Activated CD8-positive, alpha-beta memory T cell treated with anti-CD3 and anti-CD28 coated beads, Interleukin-2, amount 50 U/mL, for 48 hours (primary cell): Measurements from ENCODE around the gene NEB.
"Not testable (repeated sequence)": the region's sequence is repeated elsewhere in the genome, so short reads cannot be mapped to it uniquely, and the experiment has no call there.

ENCODE experiments used
- DNase-seq: peaks from one replicate; pipeline ENCODE4 v3.0.0-alpha.2; 2020

NEB gene

DNA sequence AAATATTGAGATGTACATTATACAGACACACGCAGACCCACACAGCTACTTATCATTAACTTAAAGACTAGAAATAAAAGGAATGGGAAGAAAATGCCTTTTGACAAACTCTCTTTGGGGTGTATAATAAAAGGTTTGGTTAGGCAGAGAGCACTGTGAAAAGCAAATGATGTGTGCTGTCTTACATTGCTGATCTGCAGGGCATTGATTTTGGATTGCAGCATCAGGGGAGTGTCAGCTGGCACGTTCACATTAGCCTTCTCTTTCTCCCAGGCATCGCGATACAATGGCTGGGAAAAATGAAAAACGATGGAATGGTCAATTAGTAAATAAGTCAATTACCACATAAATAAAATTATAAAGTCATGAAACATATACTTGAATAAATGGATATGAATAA, 131.9 kb downstream of the NEB start:
- DNase-seq = not testable (repeated sequence)

DNA sequence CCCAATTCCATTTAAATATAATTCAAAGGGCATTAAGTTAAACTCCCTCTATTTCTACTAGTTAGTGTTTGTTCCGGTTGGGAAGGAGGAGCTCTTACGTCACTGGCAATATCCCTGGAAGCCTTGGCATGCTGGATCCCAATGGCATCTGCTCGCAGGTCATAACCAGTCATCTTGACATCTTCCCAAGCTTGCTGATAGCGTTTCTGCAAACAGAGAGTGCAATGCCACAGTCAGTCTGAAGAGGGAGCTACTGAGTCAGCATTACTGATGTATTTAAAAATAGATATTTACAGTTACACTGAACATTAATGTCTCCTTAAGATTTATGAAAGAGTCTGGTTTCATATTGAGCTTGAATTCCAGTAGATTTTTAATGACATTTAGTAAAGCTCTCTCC, 132.5 kb downstream of the NEB start:
- DNase-seq = not testable (repeated sequence)

DNA sequence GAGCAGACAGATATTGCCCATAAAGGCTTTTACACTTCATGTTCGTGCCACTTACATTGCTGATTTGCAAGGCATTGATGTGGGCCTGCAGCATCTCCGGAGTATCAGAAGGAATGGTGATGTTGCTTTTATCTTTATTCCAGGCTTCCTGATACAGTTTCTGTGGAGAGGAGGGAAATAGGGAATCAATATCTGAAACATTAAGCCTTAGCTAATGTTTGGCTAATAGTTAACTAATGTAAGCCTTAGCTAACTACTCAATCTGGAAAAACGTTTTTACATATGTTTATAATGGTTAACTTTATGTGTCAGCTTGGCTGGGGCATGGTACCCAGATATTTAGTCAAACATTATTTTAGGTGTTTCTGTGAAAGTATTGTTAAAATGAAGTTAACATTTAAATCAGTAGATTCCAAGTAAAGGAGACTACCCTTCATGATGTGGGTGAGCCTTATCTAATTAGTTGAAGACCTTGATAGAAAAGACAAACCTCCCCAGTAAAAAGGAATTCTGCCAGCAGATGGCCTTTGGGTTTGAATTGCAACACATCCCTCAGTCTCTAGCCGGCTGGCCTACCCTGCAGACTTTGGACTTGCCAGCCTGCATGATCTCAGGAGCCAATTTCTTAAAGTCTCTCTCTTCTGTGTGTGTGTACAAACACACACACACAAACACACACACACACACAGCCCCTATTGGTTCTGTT, 137.2 kb downstream of the NEB start:
- DNase-seq = not testable (repeated sequence)

DNA sequence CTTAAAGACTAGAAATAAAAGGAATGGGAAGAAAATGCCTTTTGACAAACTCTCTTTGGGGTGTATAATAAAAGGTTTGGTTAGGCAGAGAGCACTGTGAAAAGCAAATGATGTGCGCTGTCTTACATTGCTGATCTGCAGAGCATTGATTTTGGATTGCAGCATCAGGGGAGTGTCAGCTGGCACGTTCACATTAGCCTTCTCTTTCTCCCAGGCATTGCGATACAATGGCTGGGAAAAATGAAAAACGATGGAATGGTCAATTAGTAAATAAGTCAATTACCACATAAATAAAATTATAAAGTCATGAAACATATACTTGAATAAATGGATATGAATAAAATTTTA, 142.4 kb downstream of the NEB start:
- DNase-seq = not testable (repeated sequence)

DNA sequence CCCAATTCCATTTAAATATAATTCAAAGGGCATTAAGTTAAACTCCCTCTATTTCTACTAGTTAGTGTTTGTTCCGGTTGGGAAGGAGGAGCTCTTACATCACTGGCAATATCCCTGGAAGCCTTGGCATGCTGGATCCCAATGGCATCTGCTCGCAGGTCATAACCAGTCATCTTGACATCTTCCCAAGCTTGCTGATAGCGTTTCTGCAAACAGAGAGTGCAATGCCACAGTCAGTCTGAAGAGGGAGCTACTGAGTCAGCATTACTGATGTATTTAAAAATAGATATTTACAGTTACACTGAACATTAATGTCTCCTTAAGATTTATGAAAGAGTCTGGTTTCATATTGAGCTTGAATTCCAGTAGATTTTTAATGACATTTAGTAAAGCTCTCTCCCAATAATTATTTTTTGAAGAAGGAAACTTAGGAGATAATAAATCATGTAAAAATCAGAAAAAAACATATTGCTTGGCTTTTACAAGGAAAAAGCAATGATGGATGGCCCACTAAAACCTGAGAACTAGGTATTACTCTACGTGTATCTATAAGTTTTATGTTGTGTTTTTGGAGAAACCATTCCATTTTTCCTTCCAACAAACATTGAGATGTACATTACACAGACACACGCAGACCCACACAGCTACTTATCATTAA, 142.9 kb downstream of the NEB start:
- not testable (repeated sequence) for DNase-seq

DNA sequence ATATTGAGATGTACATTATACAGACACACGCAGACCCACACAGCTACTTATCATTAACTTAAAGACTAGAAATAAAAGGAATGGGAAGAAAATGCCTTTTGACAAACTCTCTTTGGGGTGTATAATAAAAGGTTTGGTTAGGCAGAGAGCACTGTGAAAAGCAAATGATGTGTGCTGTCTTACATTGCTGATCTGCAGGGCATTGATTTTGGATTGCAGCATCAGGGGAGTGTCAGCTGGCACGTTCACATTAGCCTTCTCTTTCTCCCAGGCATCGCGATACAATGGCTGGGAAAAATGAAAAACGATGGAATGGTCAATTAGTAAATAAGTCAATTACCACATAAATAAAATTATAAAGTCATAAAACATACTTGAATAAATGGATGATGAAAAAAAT, 153.0 kb downstream of the NEB start:
- not testable (repeated sequence) for DNase-seq

DNA sequence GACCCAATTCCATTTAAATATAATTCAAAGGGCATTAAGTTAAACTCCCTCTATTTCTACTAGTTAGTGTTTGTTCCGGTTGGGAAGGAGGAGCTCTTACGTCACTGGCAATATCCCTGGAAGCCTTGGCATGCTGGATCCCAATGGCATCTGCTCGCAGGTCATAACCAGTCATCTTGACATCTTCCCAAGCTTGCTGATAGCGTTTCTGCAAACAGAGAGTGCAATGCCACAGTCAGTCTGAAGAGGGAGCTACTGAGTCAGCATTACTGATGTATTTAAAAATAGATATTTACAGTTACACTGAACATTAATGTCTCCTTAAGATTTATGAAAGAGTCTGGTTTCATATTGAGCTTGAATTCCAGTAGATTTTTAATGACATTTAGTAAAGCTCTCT, 153.6 kb downstream of the NEB start:
- DNase-seq = not testable (repeated sequence)

DNA sequence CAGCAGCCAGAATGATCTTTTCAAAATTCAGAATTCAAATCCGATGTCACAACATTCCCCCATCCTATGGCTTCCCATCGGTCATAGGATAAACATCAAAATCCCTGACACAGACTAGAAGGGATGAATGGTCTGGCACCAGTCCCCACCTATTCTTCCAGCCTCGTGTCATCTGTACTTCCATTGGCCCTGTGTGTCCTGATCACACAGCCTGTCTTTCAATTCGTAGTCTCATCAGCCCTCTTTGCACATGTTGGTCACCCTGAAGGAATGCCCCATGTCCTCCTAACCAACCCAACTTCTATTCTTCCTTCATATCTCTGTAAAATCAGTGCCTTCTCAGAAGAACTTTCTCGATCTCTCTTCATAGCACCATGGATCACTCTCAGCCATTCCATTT, 157.2 kb downstream of the NEB start:
- no peak for DNase-seq

DNA sequence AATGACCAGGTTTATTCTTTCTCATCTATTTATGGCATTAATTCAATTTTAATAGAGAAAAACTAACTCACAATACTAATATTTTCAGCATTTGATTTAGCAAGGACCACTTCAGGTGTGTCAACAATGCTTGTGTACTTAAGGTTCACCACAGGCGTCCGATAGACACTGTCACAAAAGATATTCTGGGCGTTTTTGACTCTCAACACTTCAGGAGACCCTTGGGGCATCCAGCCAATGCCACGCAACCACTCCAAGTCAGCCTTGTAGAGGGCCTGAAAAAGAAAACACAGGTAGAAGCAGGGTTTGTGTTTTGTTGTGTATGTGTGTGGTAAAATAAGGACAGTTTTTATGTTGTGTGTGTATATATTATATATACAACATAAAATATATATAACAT, 158.2 kb downstream of the NEB start:
- DNase-seq = no peak

DNA sequence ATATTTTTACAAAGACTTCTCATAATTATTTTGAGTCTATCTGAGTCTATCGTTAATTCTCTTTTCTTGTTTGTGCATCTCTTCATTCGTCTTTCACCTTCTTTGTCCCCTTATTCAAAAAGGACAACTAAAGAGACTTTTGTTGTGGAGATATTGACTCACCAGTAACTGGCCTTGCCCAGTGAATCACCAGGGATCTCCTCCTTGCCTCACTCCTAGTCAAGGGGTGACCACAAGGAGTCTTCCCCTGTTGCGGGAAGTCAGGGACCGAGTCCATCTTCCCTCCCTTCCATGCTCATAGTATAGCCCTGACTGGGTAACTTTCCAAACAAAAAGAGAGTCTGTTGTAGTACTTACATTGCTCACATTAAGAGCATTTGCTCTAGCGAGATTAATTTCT, 158.9 kb downstream of the NEB start:
- no peak for DNase-seq

DNA sequence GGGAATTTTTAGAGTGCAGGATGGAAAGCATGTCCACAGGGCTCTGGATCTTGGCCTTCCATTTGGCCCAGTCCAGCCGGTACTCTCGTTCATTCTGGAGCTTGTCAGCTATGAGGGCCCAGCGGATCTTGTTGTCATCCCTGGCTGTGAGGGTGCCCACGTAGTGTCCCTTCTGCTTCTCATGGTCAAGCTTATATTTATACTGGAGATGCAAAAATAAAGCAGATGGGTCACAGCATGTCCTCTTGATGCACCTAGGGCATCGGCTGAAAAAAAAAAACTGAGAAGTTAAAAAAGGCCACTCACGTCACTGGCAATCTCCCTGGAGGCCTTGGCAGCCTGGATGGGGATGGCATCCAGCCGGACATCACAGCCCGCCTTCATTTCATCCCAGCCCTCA, 164.1 kb downstream of the NEB start:
- no peak for DNase-seq

DNA sequence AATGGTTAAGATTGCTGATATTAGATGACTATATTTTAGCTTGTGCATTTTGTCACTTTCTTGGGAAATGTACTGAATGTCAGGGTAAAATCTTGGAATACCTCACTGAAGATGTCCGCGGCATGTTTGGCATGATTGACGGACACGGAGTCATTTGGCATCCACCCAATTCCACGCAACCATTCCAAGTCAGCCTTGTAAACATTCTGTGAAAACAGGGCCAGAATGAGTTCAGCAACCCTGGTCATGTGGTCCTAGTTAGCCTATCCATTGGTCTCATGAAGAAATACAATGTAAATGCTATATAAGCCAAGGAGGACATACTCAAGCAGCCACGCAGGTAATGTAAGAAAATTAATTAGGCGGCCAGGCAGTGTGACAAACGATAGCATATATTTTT, 165.1 kb downstream of the NEB start:
- no peak for DNase-seq

DNA sequence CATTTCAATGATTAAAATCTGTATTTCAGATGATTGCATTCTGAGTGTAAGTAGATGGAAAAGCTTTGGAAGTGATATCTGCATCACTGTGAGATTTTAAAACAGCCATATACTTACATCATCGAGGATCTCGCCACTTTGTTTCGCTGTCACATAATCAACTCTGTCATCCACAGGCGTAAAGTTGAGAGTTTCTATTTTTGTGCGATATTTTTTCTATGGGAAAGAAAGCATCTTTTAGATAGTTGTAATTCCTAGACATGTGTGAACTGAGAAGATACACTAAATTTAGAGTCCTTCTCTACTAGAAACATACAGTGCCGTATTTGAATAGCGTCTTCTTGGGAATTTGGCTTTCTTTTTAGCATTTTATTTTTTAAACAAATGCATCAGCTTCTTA, 165.8 kb downstream of the NEB start:
- no peak for DNase-seq

DNA sequence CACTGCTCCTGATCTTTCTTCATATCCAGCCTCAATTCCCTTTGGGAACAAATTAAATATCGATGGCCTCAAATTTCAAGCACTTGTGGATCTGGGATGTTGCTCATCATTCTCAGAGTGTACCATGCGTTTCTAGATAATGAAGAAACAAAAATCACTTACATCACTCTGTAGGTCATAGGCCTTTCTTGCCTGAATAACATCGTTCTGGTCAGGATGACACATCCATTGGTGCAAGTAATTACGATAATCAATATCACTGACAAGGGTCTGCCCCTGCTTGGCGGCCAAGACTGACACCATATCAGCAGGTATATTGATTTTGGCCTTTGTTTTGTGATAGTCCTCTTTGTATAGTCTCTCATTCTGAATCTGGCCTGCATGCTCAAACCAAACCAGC, 167.3 kb downstream of the NEB start:
- DNase-seq = no peak

DNA sequence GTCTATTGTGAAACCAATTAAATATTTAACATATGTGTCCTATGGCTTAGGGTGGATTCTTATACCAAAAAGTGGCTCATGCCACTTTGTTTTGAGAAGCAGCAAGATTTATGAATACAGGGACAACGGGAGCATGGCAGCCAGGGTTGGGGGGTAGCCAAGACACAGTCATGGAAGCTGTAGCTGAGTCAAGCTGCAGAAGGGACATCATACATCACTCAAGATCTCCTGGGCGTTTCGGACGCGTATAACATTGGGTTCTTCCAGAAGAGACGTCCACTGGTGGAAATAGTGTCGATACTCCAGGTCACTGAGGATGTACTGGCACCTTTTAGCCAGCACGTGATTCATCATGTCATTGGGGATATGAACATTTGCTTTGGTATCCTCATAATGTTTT, 171.9 kb downstream of the NEB start:
- DNase-seq = no peak

DNA sequence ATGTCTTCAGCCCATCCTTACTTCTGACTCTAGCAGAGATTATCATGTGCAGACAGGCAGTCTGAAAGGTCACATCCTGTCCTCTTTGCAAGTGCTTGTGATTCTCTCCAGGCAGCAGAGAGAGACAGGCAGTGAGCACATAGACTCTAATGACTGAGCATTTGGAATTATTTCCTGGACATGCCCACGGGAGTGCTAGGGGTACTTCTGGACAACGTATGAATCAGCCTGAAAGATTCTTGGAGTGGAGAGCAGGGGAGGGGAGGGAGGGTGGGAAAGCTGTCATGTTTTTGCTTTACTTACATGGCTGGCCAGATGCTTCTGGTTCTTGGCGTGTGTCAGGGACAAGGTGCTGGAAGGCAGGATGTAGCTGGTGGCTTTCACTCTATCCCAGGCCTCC, 174.0 kb downstream of the NEB start:
- DNase-seq = no peak

DNA sequence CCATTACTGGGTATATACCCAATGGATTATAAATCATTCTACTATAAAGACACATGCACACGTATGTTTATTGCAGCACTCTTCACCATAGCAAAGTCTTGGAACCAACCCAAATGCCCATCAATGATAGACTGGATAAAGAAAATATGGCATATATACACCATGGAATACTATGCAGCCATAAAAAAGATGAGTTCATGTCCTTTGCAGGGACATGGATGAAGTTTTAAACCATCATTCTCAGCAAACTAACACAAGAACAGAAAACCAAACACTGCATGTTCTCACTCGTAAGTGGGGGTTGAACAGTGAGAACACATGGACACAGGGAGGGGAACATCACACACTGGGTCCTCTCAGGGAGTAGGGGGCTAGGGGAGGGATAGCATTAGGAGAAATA, 174.8 kb downstream of the NEB start:
- DNase-seq = not testable (repeated sequence)

DNA sequence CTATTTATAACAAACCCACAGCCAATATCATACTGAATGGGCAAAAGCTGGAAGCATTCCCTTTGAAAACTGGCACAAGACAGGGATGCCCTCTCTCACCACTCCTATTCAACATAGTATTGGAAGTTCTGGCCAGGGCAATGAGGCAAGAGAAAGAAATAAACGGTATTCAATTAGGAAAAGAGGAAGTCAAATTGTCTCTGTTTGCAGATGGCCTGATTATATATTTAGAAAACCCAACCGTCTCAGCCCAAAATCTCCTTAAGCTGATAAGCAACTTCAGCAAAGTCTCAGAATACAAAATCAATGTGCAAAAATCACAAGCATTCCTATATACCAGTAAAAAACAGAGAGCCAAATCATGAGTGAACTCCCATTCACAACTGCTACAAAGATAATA, 176.4 kb downstream of the NEB start:
- not testable (repeated sequence) for DNase-seq

DNA sequence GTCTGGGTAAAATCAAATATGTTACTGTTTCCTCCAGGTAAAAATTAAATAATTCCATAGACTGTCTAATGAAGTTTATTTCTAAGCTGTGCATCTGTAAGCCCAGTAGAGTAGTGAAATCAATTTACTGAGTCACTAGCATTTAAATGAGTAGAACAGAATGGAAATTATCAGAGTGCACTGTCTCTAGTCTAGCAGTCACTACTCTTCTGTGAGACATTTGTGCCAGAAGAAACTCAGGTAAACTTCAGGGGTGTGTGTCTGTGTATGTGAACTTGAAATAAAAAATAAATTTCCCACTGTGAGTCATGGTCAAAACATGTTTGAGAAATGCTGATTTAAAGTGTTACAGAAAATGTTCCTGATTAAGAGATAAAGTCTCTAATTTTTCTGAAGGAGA, 178.2 kb downstream of the NEB start:
- no peak for DNase-seq

DNA sequence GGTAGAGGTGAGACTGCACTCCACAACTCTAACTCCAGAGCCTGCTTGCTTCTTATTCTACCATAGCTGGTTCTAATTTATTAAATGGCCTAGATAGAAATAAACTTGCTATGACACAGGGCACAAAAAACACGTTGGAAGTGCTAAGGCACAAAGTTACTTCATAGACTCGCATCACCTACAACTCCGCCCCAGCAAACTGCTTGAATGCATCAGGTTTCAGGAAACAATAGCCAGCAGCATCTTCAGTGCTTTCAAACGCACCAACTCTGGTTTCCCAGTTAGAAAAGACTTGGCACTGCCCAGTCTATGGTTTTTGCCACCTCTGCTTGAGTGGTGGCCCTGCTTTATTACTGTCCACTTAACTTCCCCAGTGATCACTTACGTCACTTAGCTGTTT, 182.0 kb downstream of the NEB start:
- no peak for DNase-seq

DNA sequence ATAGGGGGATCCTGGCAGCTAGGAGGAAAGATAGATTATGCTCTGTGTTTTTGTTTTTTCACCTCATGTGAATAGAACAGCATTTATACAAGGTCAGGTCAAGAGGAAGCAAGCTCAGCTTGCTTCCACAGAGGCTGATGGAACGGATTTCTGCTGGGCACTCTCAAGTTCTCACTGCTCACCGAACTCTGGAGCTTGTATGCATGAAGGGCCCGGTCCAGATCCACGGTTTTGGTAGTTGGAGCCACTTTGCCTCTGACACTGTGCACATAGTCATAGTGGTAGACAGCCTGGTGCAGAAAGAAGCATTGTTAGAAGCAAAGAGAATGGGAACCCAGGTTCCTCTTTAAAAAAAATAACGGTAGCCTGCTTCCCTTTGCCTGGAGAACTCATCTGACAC, 182.7 kb downstream of the NEB start:
- DNase-seq = no peak

DNA sequence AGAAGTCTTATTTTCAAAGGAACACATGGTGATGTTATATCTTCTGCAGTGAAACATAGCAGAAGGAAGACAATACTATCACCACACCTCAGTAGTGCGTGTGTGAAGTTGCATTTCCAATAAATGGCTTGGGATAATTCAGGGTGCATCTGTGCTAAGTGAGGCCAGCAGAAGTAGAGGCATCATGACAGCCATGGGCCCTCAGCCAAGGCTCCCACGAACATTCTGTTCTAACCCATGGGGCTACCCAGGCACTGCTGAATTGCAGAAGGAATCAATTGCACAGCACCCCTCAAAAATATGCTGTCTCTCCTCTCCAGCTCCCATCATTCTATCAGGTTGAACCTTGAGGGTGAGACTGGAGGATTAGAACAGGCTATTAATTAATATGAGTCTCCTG, 185.1 kb downstream of the NEB start:
- no peak for DNase-seq

DNA sequence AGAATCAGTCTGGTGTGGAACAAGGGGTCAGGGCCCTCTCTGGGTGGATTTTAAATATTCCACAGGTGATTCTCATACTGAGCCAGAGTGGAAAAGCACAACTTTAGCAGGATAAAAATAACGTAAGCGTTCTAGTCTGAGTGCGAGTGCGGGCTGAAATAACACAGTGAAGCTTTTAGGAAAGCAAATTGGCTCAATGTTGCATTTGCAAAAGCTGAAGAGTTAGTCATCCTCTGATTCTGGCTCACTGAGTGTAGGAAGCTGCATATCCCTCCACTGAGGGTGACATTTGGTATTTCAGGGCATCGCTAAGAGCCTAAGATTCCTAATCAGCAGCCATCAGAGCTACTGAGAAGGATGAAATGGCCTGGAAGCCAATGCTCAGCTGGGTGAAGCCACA, 189.8 kb downstream of the NEB start:
- no peak for DNase-seq

DNA sequence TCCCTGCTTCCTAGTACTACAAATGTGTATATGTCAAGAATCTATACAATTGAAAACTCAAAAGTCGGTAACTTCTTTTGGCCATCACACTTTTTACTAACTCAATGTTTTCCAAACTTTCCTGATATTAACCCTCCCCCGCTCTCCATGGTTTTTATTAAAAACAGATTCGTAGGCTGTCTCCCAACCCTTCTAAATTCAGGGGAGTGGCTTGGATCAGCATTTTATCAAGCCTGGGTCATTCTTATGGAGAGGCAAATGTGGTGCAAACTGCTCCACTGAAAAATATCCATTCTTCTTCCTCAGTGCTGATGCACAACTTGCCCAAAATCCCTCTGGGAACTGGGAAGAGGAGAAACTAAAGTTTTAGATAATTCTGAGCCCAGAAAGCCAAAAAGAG, 190.4 kb downstream of the NEB start:
- no peak for DNase-seq

DNA sequence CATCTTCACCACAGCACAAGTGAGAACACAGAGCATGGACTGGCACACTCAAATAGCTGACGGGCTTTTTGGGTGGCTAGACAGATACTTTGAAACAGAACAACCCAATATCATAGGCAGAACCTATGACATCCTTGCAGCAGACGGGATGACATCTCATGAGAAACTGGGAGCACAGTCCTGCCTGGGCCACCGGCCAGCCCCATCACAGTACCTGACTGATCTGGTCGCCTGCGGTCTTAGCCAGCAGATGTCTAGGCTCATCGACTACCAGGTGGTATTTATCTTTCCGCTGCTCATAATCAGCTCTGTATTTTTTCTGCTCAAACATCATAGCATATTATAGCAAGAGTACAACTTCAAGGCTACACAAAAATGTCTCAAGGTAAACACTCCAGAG, 200.3 kb downstream of the NEB start:
- DNase-seq = no peak
